Neural cell (in vitro differentiated cells): Measurements from ENCODE around the gene KMT2E.

Source experiments
- EP300 ChIP-seq: fragments of 450-650 bp; conservative IDR thresholded peaks from 2 replicates; pipeline ENCODE4 v1.6.1; 2014; ENCODE audit warnings: antibody characterized with exemption, mild to moderate bottlenecking, moderate library complexity; ENCODE audit not compliant: poor library complexity, severe bottlenecking
- EZH2 ChIP-seq: fragments of 200-600, 300-800 bp; shearing (Covaris generic), sonication (generic); IDR thresholded peaks from 2 replicates; pipeline ENCODE4 v1.6.1; 2014; ENCODE audit warnings: antibody characterized with exemption, low read length, borderline replicate concordance, mild to moderate bottlenecking; ENCODE audit not compliant: insufficient read depth, poor library complexity, severe bottlenecking
- MXI1 ChIP-seq: fragments of 450-650 bp; conservative IDR thresholded peaks from 2 replicates; pipeline ENCODE4 v1.6.1; 2014; ENCODE audit warnings: antibody characterized with exemption, mild to moderate bottlenecking; ENCODE audit not compliant: poor library complexity, severe bottlenecking
- POLR2AphosphoS5 ChIP-seq: IDR thresholded peaks from 2 replicates; pipeline ENCODE4 v1.6.1; 2012
- RAD21 ChIP-seq: fragments of 450-650 bp; conservative IDR thresholded peaks from 2 replicates; pipeline ENCODE4 v1.6.1; 2014; ENCODE audit warnings: antibody characterized with exemption, mild to moderate bottlenecking, moderate library complexity
- REST ChIP-seq: IDR thresholded peaks from 2 replicates; pipeline ENCODE4 v1.6.1; 2012; ENCODE audit warnings: borderline replicate concordance
- TAF1 ChIP-seq: IDR thresholded peaks from 2 replicates; pipeline ENCODE4 v1.6.1; 2012; ENCODE audit warnings: low read depth
- TF ChIP-seq, protein P1 (sequence below): fragments of 450-650 bp; IDR thresholded peaks from 2 replicates; pipeline ENCODE4 v1.5.1; 2014; ENCODE audit warnings: antibody characterized with exemption, mild to moderate bottlenecking, moderate library complexity; ENCODE audit not compliant: poor library complexity, severe bottlenecking

- TF ChIP-seq, protein P1, sequence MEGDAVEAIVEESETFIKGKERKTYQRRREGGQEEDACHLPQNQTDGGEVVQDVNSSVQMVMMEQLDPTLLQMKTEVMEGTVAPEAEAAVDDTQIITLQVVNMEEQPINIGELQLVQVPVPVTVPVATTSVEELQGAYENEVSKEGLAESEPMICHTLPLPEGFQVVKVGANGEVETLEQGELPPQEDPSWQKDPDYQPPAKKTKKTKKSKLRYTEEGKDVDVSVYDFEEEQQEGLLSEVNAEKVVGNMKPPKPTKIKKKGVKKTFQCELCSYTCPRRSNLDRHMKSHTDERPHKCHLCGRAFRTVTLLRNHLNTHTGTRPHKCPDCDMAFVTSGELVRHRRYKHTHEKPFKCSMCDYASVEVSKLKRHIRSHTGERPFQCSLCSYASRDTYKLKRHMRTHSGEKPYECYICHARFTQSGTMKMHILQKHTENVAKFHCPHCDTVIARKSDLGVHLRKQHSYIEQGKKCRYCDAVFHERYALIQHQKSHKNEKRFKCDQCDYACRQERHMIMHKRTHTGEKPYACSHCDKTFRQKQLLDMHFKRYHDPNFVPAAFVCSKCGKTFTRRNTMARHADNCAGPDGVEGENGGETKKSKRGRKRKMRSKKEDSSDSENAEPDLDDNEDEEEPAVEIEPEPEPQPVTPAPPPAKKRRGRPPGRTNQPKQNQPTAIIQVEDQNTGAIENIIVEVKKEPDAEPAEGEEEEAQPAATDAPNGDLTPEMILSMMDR = no peak
- TF ChIP-seq POLR2AphosphoS5 = no peak
- TF ChIP-seq RAD21 = no peak
- no peak for TF ChIP-seq EP300
- no peak for TF ChIP-seq TAF1
- no peak for TF ChIP-seq EZH2
- no peak for TF ChIP-seq MXI1
- TF ChIP-seq REST = no peak
Observed at GRCh38 chr7:105073143-105073542, 59.1 kb downstream of the KMT2E start.
